SK-N-SH (cell line): ENCODE results near the gene MYOZ2. TPM values are rescaled to one million over a fixed set of nuclear protein-coding genes. Genes with fewer than 3 reads are reported as not detected.

ENCODE experiments used
- CTCF ChIA-PET: fragments of 300-600, 350-600 bp; formaldehyde crosslinking; extraction: SDS; loops from one replicate; lab custom pipeline; 2021; lab: Yijun Ruan, JAX
- POLR2A ChIA-PET: fragments of 350-600 bp; sonication (Branson Sonifier 250); formaldehyde crosslinking; extraction: SDS; loops from one replicate; lab custom pipeline; 2020; ENCODE audit warnings: antibody characterized with exemption, inconsistent platforms; lab: Yijun Ruan, JAX
- DNase-seq: peaks from one replicate; pipeline ENCODE4 v3.0.0; 2012
- H2AFZ ChIP-seq: fragments of 200-600 bp; sonication (generic); 2 replicates; pipeline ENCODE4 v1.8.1; 2016; ENCODE audit warnings: antibody characterized with exemption, mild to moderate bottlenecking, low read depth
- H3F3A ChIP-seq: fragments of 200-600 bp; sonication (generic); replicated peaks from 2 replicates; pipeline ENCODE3; 2016; ENCODE audit warnings: antibody characterized with exemption, mild to moderate bottlenecking; ENCODE audit not compliant: insufficient read depth
- H3K27ac ChIP-seq, 2 experiments: fragments of 200-500 bp in 1 of 2; fragments of 200-600 bp in 1 of 2; sonication (Bioruptor generic) in 1 of 2; sonication (generic), shearing (Covaris generic) in 1 of 2; 2 replicates each; pipeline versions ENCODE4 v1.5.1 to v1.6.1; 2014 to 2016; ENCODE audit warnings: low read depth in 2 of 2, inconsistent platforms in 1 of 2, low read length in 1 of 2, mild to moderate bottlenecking in 1 of 2, mixed read lengths in 1 of 2
- H3K27me3 ChIP-seq: fragments of 200-600 bp; sonication (generic), shearing (Covaris generic); 2 replicates; pipeline ENCODE4 v1.6.1; 2016; ENCODE audit warnings: mixed run types; ENCODE audit not compliant: insufficient read depth
- H3K36me3 ChIP-seq, 2 experiments: fragments of 200-500 bp in 1 of 2; fragments of 200-600 bp in 1 of 2; sonication (Bioruptor generic) in 1 of 2; sonication (generic) in 1 of 2; replicated peaks in 1 of 2; 2 replicates each; pipeline versions ENCODE3 to v1.5.1; 2014 to 2016; ENCODE audit warnings: low read length in 1 of 2, mild to moderate bottlenecking in 1 of 2; ENCODE audit not compliant: insufficient read depth in 2 of 2, control insufficient read depth in 1 of 2
- H3K4me1 ChIP-seq, 2 experiments: fragments of 200-500 bp in 1 of 2; fragments of 200-600 bp in 1 of 2; sonication (Bioruptor generic) in 1 of 2; sonication (generic), shearing (Covaris generic) in 1 of 2; 2 replicates each; pipeline versions ENCODE4 v1.5.1 to v1.6.1; 2014 to 2016; ENCODE audit warnings: low read depth in 1 of 2, low read length in 1 of 2, mixed run types in 1 of 2; ENCODE audit not compliant: insufficient read depth in 2 of 2, control insufficient read depth in 1 of 2
- H3K4me2 ChIP-seq: fragments of 200-600 bp; sonication (generic), shearing (Covaris generic); 2 replicates; pipeline ENCODE4 v1.6.1; 2017; ENCODE audit warnings: mixed run types
- H3K4me3 ChIP-seq, 2 experiments: fragments of 200-500 bp in 1 of 2; fragments of 200-600 bp in 1 of 2; sonication (Bioruptor generic) in 1 of 2; sonication (generic), shearing (Covaris generic) in 1 of 2; 2 replicates each; pipeline versions ENCODE4 v1.5.1 to v1.8.1; 2014 to 2016; ENCODE audit warnings: low read depth in 2 of 2, inconsistent platforms in 1 of 2, low read length in 1 of 2, mild to moderate bottlenecking in 1 of 2, mixed read lengths in 1 of 2, moderate library complexity in 1 of 2
- H3K79me2 ChIP-seq: fragments of 200-600 bp; sonication (generic); 2 replicates; pipeline ENCODE4 v1.8.1; 2017; ENCODE audit warnings: mild to moderate bottlenecking; ENCODE audit not compliant: insufficient read depth
- H3K9ac ChIP-seq: fragments of 200-600 bp; sonication (generic); 2 replicates; pipeline ENCODE4 v1.6.1; 2017; ENCODE audit warnings: mixed run types
- H3K9me2 ChIP-seq: fragments of 200-600 bp; sonication (generic); 2 replicates; pipeline ENCODE4 v1.6.1; 2017; ENCODE audit warnings: mixed run types
- H3K9me3 ChIP-seq: fragments of 200-600 bp; sonication (generic); 2 replicates; pipeline ENCODE4 v1.6.1; 2017; ENCODE audit warnings: mixed run types, mild to moderate bottlenecking, moderate library complexity
- H4K20me1 ChIP-seq: fragments of 200-600 bp; sonication (generic); 2 replicates; pipeline ENCODE4 v1.6.1; 2017; ENCODE audit warnings: mild to moderate bottlenecking, mixed run types; ENCODE audit not compliant: insufficient read depth
- CHD2 ChIP-seq: fragments of 150-350 bp; IDR thresholded peaks from 2 replicates; pipeline ENCODE4 v1.6.1; 2018; ENCODE audit warnings: low read length; ENCODE audit not compliant: partially characterized antibody
- FOSL2 ChIP-seq: IDR thresholded peaks from 2 replicates; pipeline ENCODE4 v1.4.0; 2012; ENCODE audit warnings: low read depth, mild to moderate bottlenecking, moderate library complexity, borderline replicate concordance
- FOXJ3 ChIP-seq: sonication (generic); formaldehyde crosslinking; IDR thresholded peaks from 2 replicates; pipeline ENCODE4 v1.5.1; 2020; ENCODE audit warnings: mild to moderate bottlenecking, missing genetic modification reagents
- GATA2 ChIP-seq: sonication (generic); formaldehyde crosslinking; IDR thresholded peaks from 2 replicates; pipeline ENCODE4 v1.5.0; 2020; ENCODE audit warnings: mild to moderate bottlenecking, missing genetic modification reagents
- JUND ChIP-seq: IDR thresholded peaks from 2 replicates; pipeline ENCODE4 v1.4.0; 2012
- MAX ChIP-seq: IDR thresholded peaks from 2 replicates; pipeline ENCODE4 v1.4.0; 2012; ENCODE audit warnings: low read depth
- NFIC ChIP-seq: IDR thresholded peaks from 2 replicates; pipeline ENCODE4 v1.4.0; 2012; ENCODE audit warnings: borderline replicate concordance
- NRF1 ChIP-seq: IDR thresholded peaks from 2 replicates; pipeline ENCODE4 v1.6.1; 2012; ENCODE audit warnings: low read depth, mild to moderate bottlenecking, low read length
- POLR2AphosphoS5 ChIP-seq: IDR thresholded peaks from 2 replicates; pipeline ENCODE4 v1.6.1; 2012; ENCODE audit warnings: low read depth, low read length
- RCOR1 ChIP-seq: fragments of 150-350 bp; IDR thresholded peaks from 2 replicates; pipeline ENCODE4 v1.6.1; 2017; ENCODE audit warnings: antibody characterized with exemption, low read length
- REST ChIP-seq: IDR thresholded peaks from 2 replicates; pipeline ENCODE4 v1.6.1; 2012; ENCODE audit warnings: mild to moderate bottlenecking, low read depth, low read length, moderate library complexity
- RFX5 ChIP-seq: IDR thresholded peaks from 2 replicates; pipeline ENCODE4 v1.6.1; 2012; ENCODE audit warnings: mild to moderate bottlenecking, improper control_type of control experiment, low read length
- RXRA ChIP-seq: IDR thresholded peaks from 2 replicates; pipeline ENCODE4 v1.4.0; 2012; ENCODE audit warnings: low read depth, mild to moderate bottlenecking, borderline replicate concordance
- SMC3 ChIP-seq: IDR thresholded peaks from 2 replicates; pipeline ENCODE4 v1.6.1; 2012; ENCODE audit warnings: low read depth, low read length, improper control_type of control experiment
- TAF1 ChIP-seq: IDR thresholded peaks from 2 replicates; pipeline ENCODE4 v1.6.1; 2012; ENCODE audit warnings: low read depth, mild to moderate bottlenecking, low read length, moderate library complexity, borderline replicate concordance
- TEAD4 ChIP-seq: IDR thresholded peaks from 2 replicates; pipeline ENCODE4 v1.4.0; 2012; ENCODE audit warnings: mild to moderate bottlenecking, borderline replicate concordance; ENCODE audit not compliant: insufficient read depth
- USF1 ChIP-seq: IDR thresholded peaks from 2 replicates; pipeline ENCODE4 v1.4.0; 2012; ENCODE audit warnings: low read depth, borderline replicate concordance
- USF2 ChIP-seq: fragments of 150-350 bp; IDR thresholded peaks from 2 replicates; pipeline ENCODE4 v1.6.1; 2017; ENCODE audit warnings: antibody characterized with exemption, low read length, low read depth, borderline replicate concordance
- ZBTB33 ChIP-seq: IDR thresholded peaks from 2 replicates; pipeline ENCODE4 v1.4.0; 2012; ENCODE audit warnings: low read depth, borderline replicate concordance
- WGBS: methylation state at CpG from one replicate; pipeline ENCODE4 v1.1.6; 2017; ENCODE audit warnings: low lambda C conversion rate; 5-methylcytosine and 5-hydroxymethylcytosine counted together
- polyA plus RNA-seq, 3 experiments: library from polyadenylated mRNA; depleted of rRNA; stranded (reverse); fragments of >200 nt; gene quantifications; 2 replicates each; pipeline ENCODE4 v1.2.3, GENCODE V29; 2012

Gene MYOZ2
- polyA plus RNA-seq, 1 of the 3 experiments (the other 2 are of a cell fraction), result 0.26 TPM

GRCh38 chr4:119136546-119136945 is 914 bp downstream of the MYOZ2 start:
- no peaks in the 10 kb centered on the region for H3K9me3 ChIP-seq
- POLR2A ChIA-PET, result no interaction called here
- H3K9me2 ChIP-seq, result no peaks in the 10 kb centered on the region
- H4K20me1 ChIP-seq, result no peaks in the 10 kb centered on the region
- no peak overlapping the region for H3K4me3 ChIP-seq
- H3K36me3 ChIP-seq, result no peaks in the 10 kb centered on the region
- H2AFZ ChIP-seq, result no peak overlapping the region
- H3K27ac ChIP-seq, result peak overlapping the region in 1 of 2 experiments; percentile 59; a peak in 3 of 4 replicates
- H3K79me2 ChIP-seq, result no peaks in the 10 kb centered on the region
- H3K4me2 ChIP-seq, result peak overlapping the region; percentile 34; the same call in 1 of the 2 replicates
- 69% methylated on average over 3 of the region's 3 CpGs for WGBS
- no peaks in the 10 kb centered on the region for H3K27me3 ChIP-seq
- TF ChIP-seq FOXJ3 (CRISPR knock-in tag) (no peak), USF1 (no peak), CHD2 (no peak), SMC3 (no peak), FOSL2 (no peak), RCOR1 (no peak), RFX5 (no peak), JUND (no peak), MAX (no peak), REST (no peak), TAF1 (no peak), ZBTB33 (no peak), NRF1 (no peak), USF2 (no peak), TEAD4 (no peak), RXRA (no peak), NFIC (no peak), GATA2 (CRISPR knock-in tag) (no peak), POLR2AphosphoS5 (no peak)
- CTCF ChIA-PET, result interaction anchor here (0.8 to 1.1 kb wide), 2 partner anchors 18 to 114 kb away, joined by 3 read pairs; no protein-coding TSS in a partner anchor
- H3K9ac ChIP-seq, result no peak overlapping the region
- no peak for DNase-seq
- peaks cover 0 to 19% of the 10 kb centered on the region in 2 experiments; a peak in 3 of 4 replicates for H3K4me1 ChIP-seq
- peaks cover 4% of the 10 kb centered on the region for H3F3A ChIP-seq
